OCI-LY1 (cell line): Measurements from ENCODE around the gene HSF4.
"Not testable (repeated sequence)": the region's sequence is repeated elsewhere in the genome, so short reads cannot be mapped to it uniquely, and the experiment has no call there.

Experiments
- H2AFZ ChIP-seq: fragments of 200-600 bp; sonication (generic), shearing (Covaris generic); 2 replicates; pipeline ENCODE4 v1.6.0; 2014; ENCODE audit warnings: antibody characterized with exemption, mild to moderate bottlenecking, low read length
- H3F3A ChIP-seq: fragments of 200-600 bp; sonication (generic), shearing (Covaris generic); 2 replicates; pipeline ENCODE4 v1.6.0; 2014; ENCODE audit warnings: mild to moderate bottlenecking, antibody characterized with exemption, low read length, moderate library complexity; ENCODE audit not compliant: insufficient read depth
- H3K27ac ChIP-seq: fragments of 200-600 bp; sonication (generic); 2 replicates; pipeline ENCODE4 v1.5.1; 2014; ENCODE audit warnings: low read length, mixed run types, mild to moderate bottlenecking, low read depth; ENCODE audit not compliant: poor library complexity, severe bottlenecking
- H3K27me3 ChIP-seq: fragments of 200-600 bp; sonication (generic); 2 replicates; pipeline ENCODE4 v1.6.0; 2014; ENCODE audit warnings: antibody characterized with exemption, mild to moderate bottlenecking, low read length, moderate library complexity; ENCODE audit not compliant: insufficient read depth
- H3K36me3 ChIP-seq: fragments of 200-600 bp; sonication (generic); 2 replicates; pipeline ENCODE4 v1.6.1; 2014; ENCODE audit warnings: mild to moderate bottlenecking, antibody characterized with exemption, low read length, moderate library complexity, mixed read lengths; ENCODE audit not compliant: insufficient read depth
- H3K4me1 ChIP-seq: fragments of 200-600 bp; sonication (generic); 2 replicates; pipeline ENCODE4 v1.5.1; 2014; ENCODE audit warnings: mild to moderate bottlenecking, low read length, moderate library complexity; ENCODE audit not compliant: insufficient read depth, severe bottlenecking
- H3K4me2 ChIP-seq: fragments of 200-600 bp; sonication (generic), shearing (Covaris generic); 2 replicates; pipeline ENCODE4 v1.6.1; 2014; ENCODE audit warnings: low read length
- H3K4me3 ChIP-seq: fragments of 200-600 bp; sonication (generic); 2 replicates; pipeline ENCODE4 v1.5.1; 2014; ENCODE audit warnings: low read length, low read depth, mild to moderate bottlenecking, mixed read lengths; ENCODE audit not compliant: poor library complexity, severe bottlenecking
- H3K79me2 ChIP-seq: fragments of 200-600 bp; shearing (Covaris generic); 2 replicates; pipeline ENCODE4 v1.6.1; 2016; ENCODE audit warnings: mixed run types, low read length, mixed read lengths; ENCODE audit not compliant: insufficient read depth
- H3K9ac ChIP-seq: fragments of 200-600 bp; sonication (generic), shearing (Covaris generic); 2 replicates; pipeline ENCODE4 v1.6.1; 2014; ENCODE audit warnings: mild to moderate bottlenecking, low read length, mixed read lengths
- H3K9me2 ChIP-seq: fragments of 200-600 bp; sonication (generic), shearing (Covaris generic); 2 replicates; pipeline ENCODE4 v1.6.1; 2014; ENCODE audit warnings: low read depth, mild to moderate bottlenecking, low read length, mixed read lengths
- H3K9me3 ChIP-seq: fragments of 200-600 bp; shearing (Covaris generic); 2 replicates; pipeline ENCODE4 v1.6.1; 2014; ENCODE audit warnings: low read length, mixed read lengths
- H4K20me1 ChIP-seq: fragments of 200-600 bp; sonication (generic), shearing (Covaris generic); 2 replicates; pipeline ENCODE4 v1.6.0; 2016; ENCODE audit warnings: mild to moderate bottlenecking, low read length; ENCODE audit not compliant: insufficient read depth
- EZH2 ChIP-seq: fragments of 200-600 bp; sonication (generic), shearing (Covaris generic); IDR thresholded peaks from 2 replicates; pipeline ENCODE4 v1.8.0; 2017; ENCODE audit warnings: borderline replicate concordance, mixed run types, mild to moderate bottlenecking, antibody characterized with exemption, low read length, moderate library complexity, mixed read lengths
- TF ChIP-seq, protein P1 (sequence below): fragments of 200-600 bp; sonication (generic), shearing (Covaris generic); IDR thresholded peaks from 2 replicates; pipeline ENCODE4 v1.5.1; 2017; ENCODE audit warnings: mild to moderate bottlenecking, antibody characterized with exemption, low read length, moderate library complexity, mixed read lengths

HSF4 gene

DNA sequence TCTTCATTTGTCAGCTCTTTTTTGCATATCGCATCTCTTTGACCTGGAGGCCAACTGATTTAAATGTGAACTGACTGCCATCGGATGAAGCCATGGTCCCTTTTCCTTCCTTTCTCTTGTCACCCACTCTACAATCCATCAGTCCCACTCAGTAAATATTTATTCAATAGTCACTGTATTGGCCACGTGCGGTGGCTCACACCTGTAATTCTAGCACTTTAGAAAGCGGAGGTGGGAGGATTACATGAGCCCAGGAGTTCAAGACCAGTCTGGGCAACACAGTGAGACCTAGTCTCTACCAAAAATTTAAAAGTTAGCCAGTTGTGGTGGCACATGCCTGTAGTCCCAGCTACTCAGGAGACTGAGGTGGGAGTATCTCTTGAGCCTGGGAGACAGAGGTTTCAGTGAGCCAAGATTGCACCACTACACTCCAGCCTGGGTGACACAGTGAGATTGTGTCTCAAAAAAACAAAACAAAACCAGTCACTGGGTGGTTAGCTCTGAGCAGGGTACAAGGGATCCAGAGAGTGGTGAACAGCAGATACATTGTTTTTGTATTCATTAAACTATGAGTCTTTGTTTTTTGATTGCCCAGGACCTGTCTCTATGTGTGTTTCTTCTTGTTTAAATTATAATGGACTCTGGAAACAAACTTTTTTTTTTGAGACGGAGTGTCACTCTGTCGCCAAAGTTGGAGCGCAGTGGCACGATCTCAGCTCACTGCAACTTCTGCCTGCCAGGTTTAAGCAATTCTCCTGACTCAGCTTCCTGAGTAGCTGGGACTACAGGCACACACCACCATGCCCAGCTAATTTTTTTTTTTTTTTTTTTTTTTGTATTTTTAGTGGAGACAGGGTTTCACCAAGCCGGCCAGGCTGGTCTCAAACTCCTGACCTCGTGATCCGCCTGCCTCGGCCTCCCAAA lies 47.9 kb upstream of the HSF4 start:
- no peak for TF ChIP-seq EZH2
- TF ChIP-seq, protein P1, sequence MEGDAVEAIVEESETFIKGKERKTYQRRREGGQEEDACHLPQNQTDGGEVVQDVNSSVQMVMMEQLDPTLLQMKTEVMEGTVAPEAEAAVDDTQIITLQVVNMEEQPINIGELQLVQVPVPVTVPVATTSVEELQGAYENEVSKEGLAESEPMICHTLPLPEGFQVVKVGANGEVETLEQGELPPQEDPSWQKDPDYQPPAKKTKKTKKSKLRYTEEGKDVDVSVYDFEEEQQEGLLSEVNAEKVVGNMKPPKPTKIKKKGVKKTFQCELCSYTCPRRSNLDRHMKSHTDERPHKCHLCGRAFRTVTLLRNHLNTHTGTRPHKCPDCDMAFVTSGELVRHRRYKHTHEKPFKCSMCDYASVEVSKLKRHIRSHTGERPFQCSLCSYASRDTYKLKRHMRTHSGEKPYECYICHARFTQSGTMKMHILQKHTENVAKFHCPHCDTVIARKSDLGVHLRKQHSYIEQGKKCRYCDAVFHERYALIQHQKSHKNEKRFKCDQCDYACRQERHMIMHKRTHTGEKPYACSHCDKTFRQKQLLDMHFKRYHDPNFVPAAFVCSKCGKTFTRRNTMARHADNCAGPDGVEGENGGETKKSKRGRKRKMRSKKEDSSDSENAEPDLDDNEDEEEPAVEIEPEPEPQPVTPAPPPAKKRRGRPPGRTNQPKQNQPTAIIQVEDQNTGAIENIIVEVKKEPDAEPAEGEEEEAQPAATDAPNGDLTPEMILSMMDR = no peak
- H3K79me2 ChIP-seq = peaks cover 10% of the 10 kb centered on the region
- H3K27me3 ChIP-seq = no peaks in the 10 kb centered on the region
- H3K9me2 ChIP-seq = no peaks in the 10 kb centered on the region
- no peak overlapping the region for H2AFZ ChIP-seq
- no peak overlapping the region for H3K4me3 ChIP-seq
- no peak overlapping the region for H3K27ac ChIP-seq
- H3K9ac ChIP-seq = no peak overlapping the region
- H4K20me1 ChIP-seq = no peaks in the 10 kb centered on the region
- no peaks in the 10 kb centered on the region for H3F3A ChIP-seq
- H3K36me3 ChIP-seq = peaks cover 16% of the 10 kb centered on the region
- peaks cover 5% of the 10 kb centered on the region for H3K4me1 ChIP-seq
- no peaks in the 10 kb centered on the region for H3K9me3 ChIP-seq
- no peak overlapping the region for H3K4me2 ChIP-seq

GRCh38 chr16:67117716-67118115 lies 46.8 kb upstream of the HSF4 start:
- Histone ChIP-seq H4K20me1 (no peaks in the 10 kb centered on the region), H3K4me1 (no peaks in the 10 kb centered on the region), H2AFZ (no peak overlapping the region), H3K9me2 (no peaks in the 10 kb centered on the region), H3K27ac (no peak overlapping the region), H3K4me3 (no peak overlapping the region), H3K27me3 (no peaks in the 10 kb centered on the region), H3K4me2 (no peak overlapping the region), H3F3A (no peaks in the 10 kb centered on the region), H3K79me2 (peaks cover 7% of the 10 kb centered on the region; the same call in 1 of the 2 replicates), H3K36me3 (peaks cover 27% of the 10 kb centered on the region), H3K9ac (no peak overlapping the region), H3K9me3 (no peaks in the 10 kb centered on the region)
- TF ChIP-seq EZH2 = no peak

- no peak overlapping the region for H3K4me3 ChIP-seq
- H3K4me1 ChIP-seq = no peaks in the 10 kb centered on the region
- H3K9ac ChIP-seq = no peak overlapping the region
- H3K4me2 ChIP-seq = no peak overlapping the region
- no peaks in the 10 kb centered on the region for H3K9me3 ChIP-seq
- no peak overlapping the region for H2AFZ ChIP-seq
- TF ChIP-seq, protein P1 = no peak
- no peak for TF ChIP-seq EZH2
- no peaks in the 10 kb centered on the region for H3K27me3 ChIP-seq
- no peaks in the 10 kb centered on the region for H3F3A ChIP-seq
- H3K9me2 ChIP-seq = no peaks in the 10 kb centered on the region
- H4K20me1 ChIP-seq = no peaks in the 10 kb centered on the region
- 0 out of 2 replicates have a peak, but pooled peaks cover 3% of the 10 kb centered on the region for H3K79me2 ChIP-seq
- H3K27ac ChIP-seq = no peak overlapping the region
- H3K36me3 ChIP-seq = peaks cover 44% of the 10 kb centered on the region
Observed at GRCh38 chr16:67120025-67120424, 44.5 kb upstream of the HSF4 start.

- H4K20me1 ChIP-seq = not testable (repeated sequence)
- peaks cover 64% of the 10 kb centered on the region for H3K36me3 ChIP-seq
Observed at GRCh38 chr16:67122799-67123198, 41.7 kb upstream of the HSF4 start.

More at GRCh38 chr16:67122799-67123198, 41.7 kb upstream of the HSF4 start:
- not testable (repeated sequence) for H3K27me3 ChIP-seq, H3K9me2 ChIP-seq, H3K4me3 ChIP-seq, H3K79me2 ChIP-seq, H2AFZ ChIP-seq, H3K9ac ChIP-seq, H3K4me2 ChIP-seq, H3F3A ChIP-seq, H3K4me1 ChIP-seq, H3K9me3 ChIP-seq, H3K27ac ChIP-seq
